GM06990 (cell line): ENCODE results near the gene ZNF687.

Experiments
- DNase-seq: peaks from one replicate; pipeline ENCODE4 v3.0.0-alpha.2; 2011; ENCODE audit not compliant: insufficient read length; ENCODE audit errors: extremely low read depth
- H3K27me3 ChIP-seq: replicated peaks from 2 replicates; pipeline ENCODE4 v1.6.0; 2011; ENCODE audit warnings: low read length; ENCODE audit not compliant: control insufficient read depth, insufficient read depth
- H3K36me3 ChIP-seq: 2 replicates; pipeline ENCODE4 v1.5.1; 2011; ENCODE audit warnings: low read length; ENCODE audit not compliant: control insufficient read depth, insufficient read depth
- H3K4me3 ChIP-seq: replicated peaks from 2 replicates; pipeline ENCODE4 v1.5.1; 2011; ENCODE audit warnings: low read depth, mild to moderate bottlenecking, control low read depth, low read length
- TF ChIP-seq, protein P1 (sequence below): IDR thresholded peaks from 2 replicates; pipeline ENCODE4 v1.5.1; 2011; ENCODE audit warnings: low read length, control low read depth, mild to moderate bottlenecking, inconsistent platforms; ENCODE audit not compliant: insufficient read depth, poor library complexity, severe bottlenecking

The ZNF687 gene

DNA sequence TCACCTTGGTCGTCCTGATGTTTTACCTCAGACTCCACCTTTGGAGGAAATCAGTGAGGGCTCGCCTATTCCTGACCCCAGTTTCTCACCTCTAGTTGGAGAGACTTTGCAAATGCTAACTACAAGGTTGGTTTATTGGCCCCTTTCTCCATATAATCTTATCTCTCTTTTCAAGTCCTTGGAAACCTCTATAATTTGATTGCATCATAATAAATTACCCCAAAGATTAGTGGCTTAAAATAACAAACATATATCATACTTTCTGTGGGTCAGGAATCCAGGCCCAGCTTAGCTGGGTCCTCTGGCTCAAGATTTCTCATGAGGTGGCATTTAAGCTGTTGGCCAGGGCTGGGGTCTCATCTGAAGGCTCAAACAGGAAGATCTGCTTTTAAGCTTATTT is 39.7 kb upstream of the ZNF687 start:
- Histone ChIP-seq H3K36me3 (peaks cover 19% of the 10 kb centered on the region), H3K4me3 (no peak overlapping the region), H3K27me3 (no peaks in the 10 kb centered on the region)
- TF ChIP-seq, protein P1, sequence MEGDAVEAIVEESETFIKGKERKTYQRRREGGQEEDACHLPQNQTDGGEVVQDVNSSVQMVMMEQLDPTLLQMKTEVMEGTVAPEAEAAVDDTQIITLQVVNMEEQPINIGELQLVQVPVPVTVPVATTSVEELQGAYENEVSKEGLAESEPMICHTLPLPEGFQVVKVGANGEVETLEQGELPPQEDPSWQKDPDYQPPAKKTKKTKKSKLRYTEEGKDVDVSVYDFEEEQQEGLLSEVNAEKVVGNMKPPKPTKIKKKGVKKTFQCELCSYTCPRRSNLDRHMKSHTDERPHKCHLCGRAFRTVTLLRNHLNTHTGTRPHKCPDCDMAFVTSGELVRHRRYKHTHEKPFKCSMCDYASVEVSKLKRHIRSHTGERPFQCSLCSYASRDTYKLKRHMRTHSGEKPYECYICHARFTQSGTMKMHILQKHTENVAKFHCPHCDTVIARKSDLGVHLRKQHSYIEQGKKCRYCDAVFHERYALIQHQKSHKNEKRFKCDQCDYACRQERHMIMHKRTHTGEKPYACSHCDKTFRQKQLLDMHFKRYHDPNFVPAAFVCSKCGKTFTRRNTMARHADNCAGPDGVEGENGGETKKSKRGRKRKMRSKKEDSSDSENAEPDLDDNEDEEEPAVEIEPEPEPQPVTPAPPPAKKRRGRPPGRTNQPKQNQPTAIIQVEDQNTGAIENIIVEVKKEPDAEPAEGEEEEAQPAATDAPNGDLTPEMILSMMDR, result no peak
- DNase-seq, result no peak

DNA sequence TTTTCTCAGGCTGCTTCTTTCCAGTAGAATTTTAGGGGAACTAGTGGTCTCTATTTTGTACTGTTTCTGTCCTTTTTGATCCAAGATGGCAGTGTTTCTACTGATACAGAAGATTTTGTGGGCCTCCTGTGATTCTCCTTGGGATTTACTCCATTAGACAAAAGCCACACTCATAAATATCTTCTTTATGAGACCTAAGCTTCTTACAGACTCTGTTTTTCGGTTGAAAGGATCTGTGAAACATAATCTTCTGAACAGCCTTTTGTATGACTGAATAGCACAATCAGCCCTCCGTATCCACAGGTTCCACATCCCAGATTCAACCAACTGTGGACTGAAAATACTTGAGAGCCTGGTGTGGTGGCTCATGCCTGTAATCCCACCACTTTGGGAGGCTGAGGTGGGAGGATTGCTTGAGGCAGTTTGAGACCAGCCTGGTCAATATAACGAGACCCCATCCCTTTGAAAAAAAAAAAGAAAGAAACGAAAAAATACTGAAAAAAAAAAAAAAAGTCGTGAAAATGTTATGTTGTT is 38.3 kb upstream of the ZNF687 start:
- Histone ChIP-seq H3K36me3 (peaks cover 21% of the 10 kb centered on the region), H3K4me3 (no peak overlapping the region), H3K27me3 (no peaks in the 10 kb centered on the region)
- TF ChIP-seq, protein P1, result no peak
- DNase-seq, result no peak

DNA sequence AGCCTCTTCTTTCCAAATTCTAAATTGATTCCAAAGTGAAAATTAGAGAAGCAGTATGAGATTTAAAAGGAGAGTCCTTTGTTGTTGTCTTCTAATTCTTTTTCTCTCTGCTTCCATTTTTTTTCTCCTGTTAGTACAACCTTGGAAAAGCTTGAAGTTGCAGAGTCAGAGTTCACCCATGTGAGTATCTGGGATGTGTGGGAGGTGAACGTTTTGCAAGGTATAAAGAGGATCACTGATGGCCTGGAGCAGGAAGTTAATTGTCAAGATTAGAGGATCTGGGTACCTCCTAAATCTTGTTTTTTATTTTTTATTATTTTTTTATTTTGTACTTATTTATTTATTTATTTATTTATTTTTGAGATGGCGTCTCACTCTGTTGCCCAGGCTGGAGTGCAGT is 35.3 kb upstream of the ZNF687 start:
- no peak for DNase-seq
- Histone ChIP-seq H3K27me3 (no peaks in the 10 kb centered on the region), H3K36me3 (peaks cover 13% of the 10 kb centered on the region), H3K4me3 (no peak overlapping the region)
- TF ChIP-seq, protein P1, result no peak

DNA sequence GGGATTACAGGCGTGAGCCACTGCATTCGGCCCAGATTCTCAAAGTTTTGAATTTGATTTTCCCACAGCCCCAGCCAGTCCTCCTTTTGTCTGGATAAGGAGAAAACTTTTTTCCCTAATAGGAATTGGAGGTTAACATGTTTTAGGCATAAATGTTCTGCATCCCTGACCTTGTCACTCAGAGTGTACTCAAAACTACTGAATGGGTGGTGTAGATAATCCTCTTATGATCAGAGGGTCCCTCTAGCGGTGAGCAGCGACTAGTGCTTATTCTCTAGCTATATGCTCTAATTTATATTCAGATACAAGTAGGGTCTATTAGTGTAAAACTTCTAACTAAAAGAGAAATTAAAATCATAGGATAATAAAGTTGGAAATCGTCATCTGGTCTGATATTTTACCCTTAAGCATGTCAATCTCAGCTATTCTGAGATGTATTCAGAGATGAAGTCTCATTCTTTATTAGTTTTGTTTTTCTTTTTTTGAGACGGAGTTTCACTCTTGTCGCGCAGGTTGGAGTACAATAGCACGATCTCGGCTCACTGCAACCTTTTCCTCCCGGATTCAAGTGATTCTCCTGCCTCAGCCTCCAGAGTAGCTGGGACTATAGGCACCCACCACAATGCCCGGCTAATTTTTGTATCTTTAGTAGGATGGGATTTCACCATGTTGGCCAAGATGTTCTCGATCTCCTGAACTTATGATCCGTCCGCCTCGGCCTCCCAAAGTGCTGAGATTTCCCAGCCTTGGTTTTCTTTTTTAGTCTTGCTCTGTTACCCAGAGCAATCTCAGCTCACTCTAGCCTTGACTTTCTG is 30.2 kb upstream of the ZNF687 start:
- no peaks in the 10 kb centered on the region for H3K27me3 ChIP-seq
- DNase-seq, result peak; percentile 16
- H3K4me3 ChIP-seq, result no peak overlapping the region
- TF ChIP-seq, protein P1, result peak; percentile 88
- peaks cover 3% of the 10 kb centered on the region for H3K36me3 ChIP-seq

DNA sequence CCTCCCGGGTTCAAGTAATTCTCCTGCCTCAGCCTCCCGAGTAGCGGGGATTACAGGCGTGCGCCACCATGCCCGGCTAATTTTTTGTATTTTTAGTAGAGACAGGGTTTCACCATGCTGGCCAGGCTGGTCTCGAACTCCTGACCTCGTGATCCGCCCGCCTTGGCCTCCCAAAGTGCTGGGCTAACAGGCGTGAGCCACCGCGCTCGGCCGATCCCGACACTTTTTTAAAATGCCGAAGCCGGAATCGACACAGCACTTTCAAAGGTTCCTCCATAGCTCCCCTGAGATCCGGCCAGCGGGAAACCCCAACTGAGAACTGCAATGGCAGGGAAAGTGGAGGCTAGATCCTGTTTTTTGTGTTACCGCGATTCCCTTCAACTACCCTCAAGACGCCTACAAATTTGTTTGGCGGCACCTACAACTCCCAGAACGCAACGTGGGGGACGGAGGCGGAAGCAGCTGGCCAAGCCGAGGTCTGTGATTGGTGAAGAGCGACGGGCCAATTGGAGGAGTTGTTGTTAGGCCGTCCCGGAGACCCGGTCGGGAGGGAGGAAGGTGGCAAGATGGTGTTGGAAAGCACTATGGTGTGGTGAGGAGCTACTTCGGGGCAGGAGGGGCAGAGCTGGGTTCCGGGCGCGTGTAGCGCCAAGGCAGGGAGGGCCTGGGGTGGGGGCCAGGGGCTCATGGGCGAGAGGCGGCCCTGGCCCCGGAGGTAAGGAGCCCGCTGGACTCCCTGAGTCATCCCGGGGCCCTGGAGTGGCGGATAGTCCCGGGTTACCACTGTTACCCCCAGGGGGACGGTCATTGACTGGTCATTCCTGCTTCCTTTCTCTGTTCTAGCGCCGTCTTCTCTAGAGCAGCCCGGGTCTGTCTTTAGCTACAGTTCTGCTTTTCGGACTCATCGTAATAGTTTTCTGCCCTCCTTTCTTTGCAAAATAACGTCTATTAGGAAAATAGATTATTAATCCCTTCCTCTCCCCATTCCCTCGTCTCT is 27.6 kb upstream of the ZNF687 start, which contains the start of gene PSMD4:
PSMD4 (plus strand) TSS at position 518 of the 997 bp plus-strand sequence; CDS start at position 567, 49 bp downstream.
- H3K4me3 ChIP-seq, result peak within 1 kb of the TSS; percentile 70
- no peaks in the 10 kb centered on the region; the same call in none of the 2 replicates for H3K36me3 ChIP-seq
- H3K27me3 ChIP-seq, result no peaks in the 10 kb centered on the region
- DNase-seq, result peak; percentile 92
- TF ChIP-seq, protein P1, result no peak
